ENCODE results near the gene PPP2R5E.

GRCh38 chr14:63418020-63418419 is 125.2 kb downstream of the PPP2R5E start:
- TF ChIP-seq CTCF (IDR thresholded peaks at IDR 0.05) (no peak), POLR2A (IDR thresholded peaks at IDR 0.05) (no peak)

Data from ovary (tissue), 3 donors.